Anterior cingulate cortex (tissue), 58 donors: Measurements from ENCODE around the gene MKNK2.

Experiments
- DNase-seq, 58 donors: peaks; one replicate each; lab custom pipeline; 2025; lab: John Stamatoyannopoulos, UW

Gene MKNK2

DNA sequence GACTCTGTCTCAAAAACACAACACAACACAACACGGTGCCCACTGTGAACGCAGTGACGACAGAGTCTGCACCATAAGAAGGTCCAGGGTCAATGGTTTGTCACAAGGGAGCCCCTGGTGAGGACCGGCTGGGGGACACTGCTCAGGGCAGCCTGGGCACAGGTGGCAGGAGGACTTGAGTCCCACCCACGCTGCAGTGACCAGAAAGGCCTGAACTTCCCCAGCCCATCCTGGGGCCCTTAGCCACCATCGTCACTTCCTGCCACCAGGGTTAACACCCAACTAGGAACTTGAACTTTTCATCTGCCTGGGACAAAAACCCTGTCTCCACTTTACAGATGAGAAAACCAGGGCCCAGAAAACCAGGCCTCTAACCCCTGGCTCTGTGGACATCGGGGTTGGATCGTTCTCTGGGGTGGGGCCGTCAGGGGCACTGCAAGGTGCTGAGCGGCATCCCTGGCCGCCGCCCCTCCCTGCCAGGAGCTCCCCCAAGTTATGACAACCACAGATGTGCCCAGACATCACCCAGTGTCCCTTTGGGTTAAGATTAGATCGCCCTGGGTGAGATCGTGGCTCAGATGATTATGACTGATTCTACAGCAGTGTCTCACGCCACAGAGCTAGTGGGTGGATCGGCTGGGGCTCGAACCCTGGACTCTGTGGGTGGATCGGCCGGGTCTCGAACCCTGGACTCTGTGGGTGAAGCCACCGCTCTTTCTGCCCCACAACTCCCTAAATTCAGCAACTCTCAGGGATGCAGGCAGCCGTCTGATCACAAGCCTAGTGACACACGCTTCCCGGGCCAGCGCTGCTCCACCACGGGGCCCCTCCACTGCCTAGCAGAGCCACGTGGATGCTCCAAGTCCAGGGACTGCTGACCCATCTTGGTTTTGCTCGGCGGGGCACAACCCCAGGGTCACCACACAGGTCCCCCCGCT is 31.1 kb upstream of the MKNK2 start:
- DNase-seq: peak in 1 of 58 donors; percentile 8

DNA sequence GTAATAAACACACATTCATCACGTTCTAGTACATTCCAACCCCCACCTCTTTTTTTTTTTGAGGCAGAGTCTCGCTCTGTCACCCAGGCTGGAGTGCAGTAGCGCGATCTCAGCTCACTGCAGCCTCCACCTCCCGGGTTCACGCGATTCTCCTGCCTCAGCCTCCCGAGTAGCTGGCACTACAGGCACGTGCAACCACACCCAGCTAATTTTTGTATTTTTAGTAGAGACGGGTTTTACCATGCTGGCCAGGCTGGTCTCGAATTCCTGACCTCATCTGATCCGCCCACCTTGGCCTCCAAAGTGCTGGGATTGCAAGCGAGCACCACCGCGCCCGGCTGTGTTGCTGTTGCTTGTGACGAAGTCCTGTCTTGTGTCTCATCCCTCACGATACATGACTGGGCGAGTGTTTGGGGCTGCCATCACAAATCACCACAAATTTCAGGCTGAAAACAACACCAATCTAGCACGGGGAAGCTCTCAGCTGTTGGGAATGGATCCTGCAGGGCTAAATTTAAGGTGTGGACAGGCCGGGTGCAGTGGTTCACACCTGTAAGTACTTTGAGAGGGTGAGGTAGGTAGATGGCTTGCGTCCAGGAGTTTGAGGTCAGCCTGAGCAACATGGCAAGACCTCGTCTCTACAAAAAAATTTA is 29.4 kb upstream of the MKNK2 start:
- no peak for DNase-seq

DNA sequence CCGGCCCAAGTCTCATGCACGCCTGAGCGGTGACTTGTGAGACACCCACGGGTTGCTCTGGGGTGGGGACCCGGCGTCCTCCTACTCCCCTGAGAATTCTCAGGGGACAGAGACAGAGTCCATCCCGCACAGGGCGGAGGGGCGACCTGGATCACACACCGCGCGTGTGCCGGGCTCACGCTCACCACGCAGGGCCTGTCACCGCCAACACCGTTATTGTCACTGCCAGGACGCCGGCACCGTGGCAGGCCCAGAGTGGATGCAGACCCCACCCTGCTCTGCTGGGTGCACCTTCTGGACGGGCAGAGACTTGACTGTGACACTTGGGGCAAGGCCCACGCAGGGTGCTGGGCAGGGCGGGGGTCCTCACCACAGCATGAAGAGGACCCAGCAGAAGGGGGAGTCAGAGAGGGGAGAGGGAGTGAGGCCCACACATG is 28.8 kb upstream of the MKNK2 start:
- DNase-seq: no peak

- no peak for DNase-seq
These were observed 28.2 kb upstream of the MKNK2 start for GRCh38 chr19:2079076-2079864.

- DNase-seq: no peak
These were observed 27.0 kb upstream of the MKNK2 start for GRCh38 chr19:2077833-2078619.

DNA sequence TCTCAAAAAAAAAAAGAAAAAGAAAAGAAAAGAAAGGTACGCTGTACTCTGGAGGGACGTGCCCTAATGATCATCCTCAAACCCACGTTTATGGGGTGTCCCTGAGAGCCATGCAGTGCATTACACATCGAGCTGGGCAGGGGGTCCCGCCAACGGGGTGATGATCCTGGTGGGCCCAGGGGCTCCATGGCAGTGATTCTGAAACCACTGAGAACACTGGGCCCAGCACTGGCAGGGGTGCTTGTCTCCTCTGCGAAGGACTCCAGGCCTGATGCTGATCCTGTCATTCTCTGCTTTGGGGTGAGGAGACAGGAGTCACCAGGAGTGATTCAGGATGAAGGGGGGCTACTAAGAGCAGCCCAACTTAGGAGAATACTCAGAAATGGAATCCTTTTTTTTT is 26.4 kb upstream of the MKNK2 start:
- DNase-seq: no peak

DNA sequence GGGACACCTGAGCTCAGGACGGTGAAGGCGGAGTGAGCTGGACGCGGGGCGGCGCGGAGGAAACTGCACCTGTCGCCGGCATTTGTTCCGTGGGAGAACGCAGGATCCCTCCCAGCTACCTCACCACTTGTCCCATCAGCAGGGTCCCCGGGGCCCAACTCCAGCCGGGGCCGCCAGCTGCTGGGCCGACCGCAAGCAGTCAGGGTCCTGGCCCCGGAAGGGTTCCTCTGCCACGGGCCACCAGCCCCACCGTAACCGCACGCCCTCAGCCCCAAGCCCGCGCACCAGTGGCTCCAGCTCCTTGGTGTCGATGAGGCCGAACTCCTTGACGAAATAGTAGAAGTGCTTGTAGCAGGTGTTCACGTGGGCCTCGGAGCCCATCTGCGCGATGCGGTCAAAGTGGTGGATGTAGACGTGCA is 25.5 kb upstream of the MKNK2 start:
- no peak for DNase-seq

- no peak for DNase-seq
These were observed 21.9 kb upstream of the MKNK2 start for GRCh38 chr19:2072757-2073551.

DNA sequence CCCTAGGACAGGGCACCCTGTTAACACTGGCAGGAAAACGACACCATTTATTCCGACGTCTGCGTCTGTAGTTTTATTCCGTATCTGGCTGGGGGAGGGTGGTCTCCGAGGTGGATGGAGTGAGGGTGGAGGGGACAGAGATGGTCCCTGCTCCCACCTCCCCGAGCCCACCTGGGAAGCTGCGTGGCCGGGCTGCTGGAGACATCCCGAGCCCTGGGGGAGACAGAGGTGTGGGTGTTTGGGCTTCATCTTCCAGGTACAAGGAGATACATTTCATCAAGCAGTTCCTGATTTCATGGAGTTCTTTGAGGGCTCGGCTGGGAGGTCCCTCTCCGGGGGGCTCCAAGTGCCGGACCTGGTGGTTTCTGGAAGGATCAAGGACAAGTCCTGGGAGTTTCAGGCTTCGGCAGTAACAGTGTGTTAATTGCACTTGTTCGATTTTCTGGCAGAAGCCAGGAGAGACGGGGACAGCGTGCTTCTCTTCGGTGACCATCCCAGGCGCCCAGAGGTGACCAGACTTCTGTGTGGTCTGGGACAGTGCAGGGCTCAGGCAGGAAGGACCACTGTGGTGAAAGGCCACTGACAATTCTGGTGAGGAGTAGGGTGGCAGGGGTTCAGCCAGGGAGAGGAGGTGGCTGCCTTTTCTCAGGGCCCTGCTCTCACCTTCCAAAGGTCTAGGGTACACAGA is 20.1 kb upstream of the MKNK2 start:
- DNase-seq: no peak

- DNase-seq: no peak
These were observed 19.4 kb upstream of the MKNK2 start for GRCh38 chr19:2070436-2070827.

GRCh38 chr19:2064788-2065524 is 13.9 kb upstream of the MKNK2 start:
- DNase-seq: peak in 37 of 58 donors; percentile 16 to 76 (median 39)

- no peak for DNase-seq
These were observed 13.3 kb upstream of the MKNK2 start for GRCh38 chr19:2064395-2064787.

GRCh38 chr19:2063824-2064223 is 12.8 kb upstream of the MKNK2 start:
- no peak for DNase-seq

DNA sequence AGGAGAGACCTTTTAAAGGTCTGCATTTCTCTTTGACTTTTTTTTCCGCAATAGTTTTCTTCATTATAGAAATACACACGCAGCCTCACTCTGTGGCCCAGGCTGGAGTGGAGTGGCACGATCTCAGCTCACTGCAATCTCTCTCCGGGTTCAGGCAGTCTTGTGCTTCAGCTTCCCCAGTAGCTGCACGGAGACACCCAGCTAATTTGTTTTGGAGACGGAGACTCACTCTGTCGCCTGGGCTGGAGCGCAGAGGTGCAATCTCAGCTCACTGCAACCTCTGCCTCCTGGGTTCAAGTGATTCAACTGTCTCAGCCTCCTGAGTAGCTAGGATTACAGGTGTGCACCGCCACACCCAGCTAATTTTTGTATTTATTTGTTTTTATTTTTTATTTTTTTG is 11.7 kb upstream of the MKNK2 start:
- no peak for DNase-seq

- DNase-seq: no peak
These were observed 11.3 kb upstream of the MKNK2 start for GRCh38 chr19:2062389-2062729.

- peak; percentile 78 to 100 (median 98) for DNase-seq
These were observed 10.7 kb upstream of the MKNK2 start for GRCh38 chr19:2061495-2062388.

DNA sequence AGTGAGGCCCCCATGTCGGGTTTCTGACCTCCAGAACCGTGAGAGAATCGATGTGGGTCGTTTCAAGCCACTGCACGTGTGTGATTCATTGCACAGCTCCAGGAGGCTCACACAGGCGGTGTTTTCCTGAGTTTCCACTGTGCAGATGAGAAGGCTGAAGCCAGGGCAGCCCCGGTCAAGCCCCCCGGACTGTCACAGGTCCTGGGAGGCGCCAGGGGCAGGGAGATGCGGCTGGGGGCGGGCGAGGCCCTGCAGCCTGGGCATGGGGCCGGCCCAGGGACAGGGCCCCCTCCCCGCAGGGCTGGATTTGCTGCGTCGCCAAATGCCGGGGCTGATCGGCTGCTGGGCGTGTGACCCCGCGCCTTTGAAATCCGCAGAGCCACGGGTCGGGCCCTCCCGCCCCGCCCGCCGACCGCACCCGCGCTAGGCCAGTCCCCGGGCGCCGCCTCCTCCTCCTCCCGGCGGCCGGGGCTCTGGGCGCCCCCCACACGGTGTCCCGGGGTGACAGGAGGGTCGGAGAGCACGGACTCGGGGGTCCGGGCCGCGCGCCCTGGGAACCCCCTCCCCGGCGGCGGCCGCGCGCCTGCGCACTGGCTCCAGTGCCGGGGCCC is 9.9 kb upstream of the MKNK2 start:
- DNase-seq: peak in 43 of 58 donors; percentile 19 to 91 (median 77)
